Nephron (organoid): ENCODE measurements around the gene SCAPER.
A peak's percentile ranks its signal among the peaks of the same experiment; 100 is the strongest.

Experiments used
- H3K27ac Mint-ChIP-seq, 3 experiments: 2 replicates each; pipeline ENCODE4 v1.8.0; 2020; ENCODE audit warnings: mixed read lengths in 3 of 3, mild to moderate bottlenecking in 2 of 3, moderate library complexity in 1 of 3
- H3K27me3 Mint-ChIP-seq: 2 replicates; pipeline ENCODE4 v1.8.0; 2021; ENCODE audit warnings: low read depth, mild to moderate bottlenecking, moderate library complexity, mixed read lengths
- H3K36me3 Mint-ChIP-seq: 2 replicates; pipeline ENCODE4 v1.8.0; 2020; ENCODE audit warnings: low read depth, mixed read lengths
- H3K4me1 Mint-ChIP-seq: 2 replicates; pipeline ENCODE4 v1.8.0; 2020; ENCODE audit warnings: mixed read lengths
- H3K4me3 Mint-ChIP-seq, 3 experiments: 2 replicates each; pipeline ENCODE4 v1.8.0; 2020; ENCODE audit warnings: mild to moderate bottlenecking in 3 of 3, mixed read lengths in 3 of 3, moderate library complexity in 2 of 3
- H3K9me3 Mint-ChIP-seq: 2 replicates; pipeline ENCODE4 v1.8.0; 2020; ENCODE audit warnings: mixed read lengths
- TF ChIP-seq, protein P1 (sequence below), 3 experiments: fragments of 200-600 bp; sonication (generic); IDR thresholded peaks; one replicate each; pipeline ENCODE4 v1.5.0; 2021; ENCODE audit warnings: antibody characterized with exemption in 3 of 3; ENCODE audit not compliant: unreplicated experiment in 3 of 3

The SCAPER gene

DNA sequence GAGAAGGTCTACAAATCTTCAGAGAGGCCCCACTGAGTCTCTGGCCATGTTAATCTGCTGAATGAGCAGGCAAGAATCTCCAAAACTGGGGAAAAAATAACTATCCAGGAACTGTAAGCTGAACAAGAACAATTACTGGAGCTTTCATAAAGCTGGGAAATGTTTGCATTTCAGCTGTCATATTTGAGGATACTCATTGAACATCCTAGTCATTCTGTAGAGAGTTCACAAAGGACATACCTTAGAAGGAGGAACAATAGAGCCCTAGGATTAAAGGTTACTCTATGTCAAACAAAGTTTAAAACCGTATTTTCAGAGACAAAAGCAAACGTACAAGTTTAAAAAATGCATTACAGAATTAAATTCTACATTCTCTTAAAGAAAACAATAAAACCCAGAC is 257.5 kb downstream of the SCAPER start:
- Mint-ChIP-seq H3K4me3 (no peak overlapping the region), H3K9me3 (peaks cover 13% of the 10 kb centered on the region), H3K27ac (no peak overlapping the region), H3K27me3 (no peaks in the 10 kb centered on the region), H3K36me3 (peaks cover 39% of the 10 kb centered on the region), H3K4me1 (no peaks in the 10 kb centered on the region)
- TF ChIP-seq, protein P1, sequence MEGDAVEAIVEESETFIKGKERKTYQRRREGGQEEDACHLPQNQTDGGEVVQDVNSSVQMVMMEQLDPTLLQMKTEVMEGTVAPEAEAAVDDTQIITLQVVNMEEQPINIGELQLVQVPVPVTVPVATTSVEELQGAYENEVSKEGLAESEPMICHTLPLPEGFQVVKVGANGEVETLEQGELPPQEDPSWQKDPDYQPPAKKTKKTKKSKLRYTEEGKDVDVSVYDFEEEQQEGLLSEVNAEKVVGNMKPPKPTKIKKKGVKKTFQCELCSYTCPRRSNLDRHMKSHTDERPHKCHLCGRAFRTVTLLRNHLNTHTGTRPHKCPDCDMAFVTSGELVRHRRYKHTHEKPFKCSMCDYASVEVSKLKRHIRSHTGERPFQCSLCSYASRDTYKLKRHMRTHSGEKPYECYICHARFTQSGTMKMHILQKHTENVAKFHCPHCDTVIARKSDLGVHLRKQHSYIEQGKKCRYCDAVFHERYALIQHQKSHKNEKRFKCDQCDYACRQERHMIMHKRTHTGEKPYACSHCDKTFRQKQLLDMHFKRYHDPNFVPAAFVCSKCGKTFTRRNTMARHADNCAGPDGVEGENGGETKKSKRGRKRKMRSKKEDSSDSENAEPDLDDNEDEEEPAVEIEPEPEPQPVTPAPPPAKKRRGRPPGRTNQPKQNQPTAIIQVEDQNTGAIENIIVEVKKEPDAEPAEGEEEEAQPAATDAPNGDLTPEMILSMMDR (IDR thresholded peaks at IDR 0.05; ENCODE audit: unreplicated experiment in 3 of 3) = no peak

DNA sequence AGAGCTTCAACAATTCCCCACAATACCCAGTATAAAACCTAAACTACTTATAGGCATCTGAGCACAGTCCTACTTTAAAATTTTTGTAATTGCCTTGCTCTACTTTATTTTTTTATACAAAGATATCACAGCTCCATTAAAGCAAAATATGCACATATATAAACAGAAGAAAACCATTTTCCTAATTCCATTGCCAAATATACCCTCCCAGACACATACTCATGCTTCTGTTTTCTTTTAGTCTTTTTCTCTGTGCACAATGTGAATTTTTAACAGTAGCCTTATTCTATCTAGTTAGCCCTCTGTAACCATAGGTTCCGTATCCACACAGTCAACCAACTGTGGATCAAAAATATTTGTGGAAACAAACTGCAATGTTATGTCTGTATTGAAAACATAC is 260.5 kb downstream of the SCAPER start:
- Mint-ChIP-seq H3K9me3 (peaks cover 4% of the 10 kb centered on the region), H3K27ac (no peak overlapping the region), H3K4me3 (no peak overlapping the region), H3K36me3 (peaks cover 35% of the 10 kb centered on the region), H3K4me1 (no peaks in the 10 kb centered on the region), H3K27me3 (no peaks in the 10 kb centered on the region)
- TF ChIP-seq, protein P1 (IDR thresholded peaks at IDR 0.05; ENCODE audit: unreplicated experiment in 3 of 3) = no peak

DNA sequence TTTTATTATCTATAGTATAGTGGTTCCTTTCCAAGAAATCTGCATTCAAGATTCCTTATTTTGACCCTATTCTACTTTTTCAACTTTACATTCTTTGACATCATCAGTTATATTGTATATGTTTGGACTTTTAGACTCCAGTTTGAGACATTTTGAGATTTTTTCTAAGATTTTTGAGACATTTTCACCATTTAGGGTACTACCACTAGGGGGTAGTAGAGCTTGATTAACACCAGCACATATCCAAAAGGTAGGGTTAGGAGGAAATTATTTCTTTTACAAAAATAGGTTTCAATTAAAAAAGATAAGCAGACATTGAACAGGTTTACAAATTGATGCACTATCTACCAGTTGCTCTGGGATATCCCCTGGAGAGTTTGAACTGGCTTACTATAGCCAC is 262.5 kb downstream of the SCAPER start:
- Mint-ChIP-seq H3K27me3 (no peaks in the 10 kb centered on the region), H3K27ac (no peak overlapping the region), H3K9me3 (peaks cover 6% of the 10 kb centered on the region), H3K4me1 (no peaks in the 10 kb centered on the region), H3K36me3 (peaks cover 30% of the 10 kb centered on the region), H3K4me3 (no peak overlapping the region)
- TF ChIP-seq, protein P1 (IDR thresholded peaks at IDR 0.05; ENCODE audit: unreplicated experiment in 3 of 3) = peak in 1 of 3 experiments; percentile 7

DNA sequence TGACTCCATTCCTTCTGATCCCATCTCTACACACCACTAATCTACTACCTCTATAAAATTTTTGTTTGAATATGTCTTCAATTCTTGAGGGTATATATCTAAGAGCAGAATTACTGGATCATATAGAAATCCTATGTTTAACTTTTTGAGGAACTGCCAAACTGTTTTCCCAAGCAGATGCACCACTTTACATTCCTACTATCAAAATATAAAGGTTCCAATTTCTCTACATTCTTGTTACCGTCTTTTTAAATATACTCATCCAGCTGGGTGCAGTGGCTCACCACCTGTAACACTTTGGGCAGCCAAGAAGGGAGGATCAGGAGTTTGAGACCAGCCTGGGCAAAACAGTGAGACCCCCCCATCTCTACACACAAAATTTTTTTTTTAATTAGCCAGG is 268.0 kb downstream of the SCAPER start:
- H3K36me3 Mint-ChIP-seq = peaks cover 48% of the 10 kb centered on the region
- H3K27me3 Mint-ChIP-seq = no peaks in the 10 kb centered on the region
- TF ChIP-seq, protein P1 (IDR thresholded peaks at IDR 0.05; ENCODE audit: unreplicated experiment in 3 of 3) = no peak
- no peaks in the 10 kb centered on the region for H3K4me1 Mint-ChIP-seq
- no peak overlapping the region for H3K27ac Mint-ChIP-seq
- peaks cover 25% of the 10 kb centered on the region for H3K9me3 Mint-ChIP-seq
- no peak overlapping the region for H3K4me3 Mint-ChIP-seq

DNA sequence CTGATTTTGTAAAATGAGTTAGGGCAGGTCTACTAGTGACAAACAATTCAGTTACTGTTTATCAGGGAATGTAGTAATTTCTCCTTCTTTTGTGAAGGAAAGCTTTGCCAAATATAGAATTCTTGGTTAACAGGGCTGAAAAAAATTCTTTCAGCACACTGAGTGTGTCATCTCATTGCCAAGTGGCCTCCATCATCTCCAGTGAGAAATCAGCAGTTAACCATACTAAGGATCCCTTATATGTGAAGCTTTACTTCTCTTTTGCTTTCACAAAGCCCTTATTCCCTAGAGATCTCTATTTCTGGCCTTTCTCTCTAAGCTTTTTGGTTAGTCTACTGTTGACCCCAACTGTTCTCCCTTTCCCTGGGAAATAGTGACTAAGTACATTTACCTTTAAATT is 269.1 kb downstream of the SCAPER start:
- H3K4me3 Mint-ChIP-seq = no peak overlapping the region
- peaks cover 25% of the 10 kb centered on the region for H3K9me3 Mint-ChIP-seq
- peaks cover 44% of the 10 kb centered on the region for H3K36me3 Mint-ChIP-seq
- TF ChIP-seq, protein P1 (IDR thresholded peaks at IDR 0.05; ENCODE audit: unreplicated experiment in 3 of 3) = no peak
- H3K4me1 Mint-ChIP-seq = no peaks in the 10 kb centered on the region
- H3K27me3 Mint-ChIP-seq = no peaks in the 10 kb centered on the region
- no peak overlapping the region for H3K27ac Mint-ChIP-seq

DNA sequence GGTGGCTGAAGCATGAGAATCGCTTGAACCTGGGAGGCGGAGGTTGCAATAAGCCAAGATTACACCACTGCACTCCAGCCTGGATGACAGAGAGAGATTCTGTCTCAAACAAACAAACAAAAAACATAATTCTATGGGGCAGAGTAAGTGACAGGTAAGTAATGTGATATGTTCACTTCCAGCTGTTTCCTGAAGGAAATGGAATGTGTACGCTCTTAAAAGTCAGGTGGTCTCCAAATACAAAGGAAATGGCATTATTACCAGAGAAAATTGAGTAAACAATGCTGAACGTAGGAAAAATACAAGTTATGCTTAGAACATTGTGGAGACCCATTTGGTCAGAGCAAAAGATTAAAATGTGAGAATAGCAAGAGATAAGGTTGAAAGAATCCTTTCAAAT is 278.5 kb downstream of the SCAPER start:
- Mint-ChIP-seq H3K27ac (no peak overlapping the region), H3K4me1 (no peaks in the 10 kb centered on the region), H3K4me3 (no peak overlapping the region), H3K36me3 (peaks cover 4% of the 10 kb centered on the region), H3K27me3 (no peaks in the 10 kb centered on the region), H3K9me3 (peaks cover 10% of the 10 kb centered on the region)
- TF ChIP-seq, protein P1 (IDR thresholded peaks at IDR 0.05; ENCODE audit: unreplicated experiment in 3 of 3) = no peak
